Adrenal gland (tissue), 12 donors: ENCODE results near the gene GPS2. TPM values are rescaled to one million over a fixed set of nuclear protein-coding genes. Genes with fewer than 3 reads are reported as not detected.
A peak's percentile ranks its signal among the peaks of the same experiment; 100 is the strongest.

Experiments used
- DNase-seq, 7 donors: peaks; one replicate each; pipeline ENCODE4 v3.0.0-alpha.2; 2019 to 2020
- H3K27ac ChIP-seq, 5 donors: fragments of 200-600 bp; sonication (generic) in 4 of 5; 1 replicate in 3 of 5; 2 replicates in 2 of 5; pipeline versions ENCODE4 v1.5.1 to v1.8.0; 2016 to 2020; ENCODE audit warnings: mild to moderate bottlenecking in 1 of 5
- H3K27me3 ChIP-seq: fragments of 200-600 bp; 2 replicates; pipeline ENCODE4 v1.8.0; 2021
- H3K36me3 ChIP-seq, 2 donors: fragments of 200-600 bp; replicated peaks in 1 of 2; 1 replicate in 1 of 2; 2 replicates in 1 of 2; pipeline versions ENCODE4 v1.5.1 to v1.8.0; 2018 to 2022
- H3K4me1 ChIP-seq, 2 donors: fragments of 200-600 bp; replicated peaks in 1 of 2; 1 replicate in 1 of 2; 2 replicates in 1 of 2; pipeline versions ENCODE4 v1.5.1 to v1.8.0; 2018 to 2021
- H3K4me3 ChIP-seq, 4 donors: fragments of 200-600 bp; sonication (generic) in 3 of 4; one replicate each; pipeline ENCODE4 v1.5.1; 2016 to 2018
- H3K9me3 ChIP-seq, 3 donors: fragments of 200-600 bp; sonication (generic) in 1 of 3; replicated peaks in 1 of 3; 1 replicate in 2 of 3; 2 replicates in 1 of 3; pipeline versions ENCODE4 v1.5.1 to v1.8.0; 2016 to 2021
- CTCF ChIP-seq, 6 experiments: fragments of 450-650 bp in 4 of 6; fragments of 200-600 bp in 2 of 6; sonication (generic) in 1 of 6; IDR thresholded peaks; 1 replicate in 5 of 6; 2 replicates in 1 of 6; pipeline versions ENCODE4 v1.5.1 to v1.8.0; 2016 to 2021; ENCODE audit warnings: antibody characterized with exemption in 6 of 6, mild to moderate bottlenecking in 2 of 6, moderate library complexity in 1 of 6
- POLR2A ChIP-seq, 2 donors: fragments of 450-650 bp; IDR thresholded peaks; one replicate each; pipeline ENCODE4 v1.6.1; 2017; ENCODE audit warnings: antibody characterized with exemption in 2 of 2, mild to moderate bottlenecking in 2 of 2, moderate library complexity in 1 of 2
- WGBS, 4 donors: extraction: QIAGEN DNeasy Blood & Tissue Kit in 2 of 4; methylation state at CpG; one replicate each; pipeline versions ENCODE4 v1.1.5 to v1.1.7; 2013 to 2017; 5-methylcytosine and 5-hydroxymethylcytosine counted together
- intact Hi-C, 2 donors: fragments of 100-400 bp; cut with DNase I; formaldehyde crosslinking; loops; one replicate each; pipeline versions ENCODE4 v1.14.1 to v1.15.0; 2022 to 2023
- polyA plus RNA-seq, 3 donors: library from polyadenylated mRNA; stranded (reverse); fragments of 200-250 nt in 2 of 3; fragments of 350-450 nt in 1 of 3; fragmentation: Illumina TruSeq in 1 of 3; extraction: RNeasy Lipid Tissue Mini Kit (QIAGEN cat#74804) in 1 of 3; gene quantifications; one replicate each; pipeline ENCODE4 v1.2.3, GENCODE V29; 2013 to 2014
- small RNA-seq, 2 donors: library from RNA; depleted of rRNA; stranded (forward); fragments of <200 nt; gene quantifications; one replicate each; pipeline ENCODE3, GENCODE V24; 2016
- total RNA-seq, 9 donors: library from RNA; depleted of rRNA in 4 of 9; stranded (reverse); fragments of >200 nt in 4 of 9; fragments of 120-200 nt in 1 of 9; fragmentation: NEBNext Ultra II Directional in 1 of 9; extraction: Animal tissue kit (Norgen Biotek cat#: 25700) in 1 of 9; gene quantifications; one replicate each; pipeline versions ENCODE4 v1.1.0 to v1.2.4, GENCODE V29; 2013 to 2023
- donor health status: healthy with polysubstance abuse.
- donor health status: Bipolar disorder and iron deficiency.
- donor health status: DM: yes; HTN: yes; CAD: no.
- donor health status: DM: no; HTN: no; CAD: no.
- donor health status: DM: no; HTN: no; CAD: no.
- donor health status: DM: yes; HTN: yes; CAD: no.

Gene GPS2
- total and polyA plus RNA-seq, 12 donors, result 69.1 to 196 (median 114) TPM

GRCh38 chr17:7263801-7264078 lies 51.4 kb downstream of the GPS2 start:
- TF ChIP-seq POLR2A (IDR thresholded peaks at IDR 0.05), result no peak
- TF ChIP-seq CTCF (IDR thresholded peaks at IDR 0.05), result no peak
- intact Hi-C loops, result loop anchor here in 1 of 2 donors (5.0 kb wide), 1 partner anchor 39 kb away; no protein-coding TSS in a partner anchor
- Histone ChIP-seq H3K4me1 (peaks cover 12 to 21% of the 10 kb centered on the region in 2 donors), H3K27ac (no peak overlapping the region), H3K27me3 (no peaks in the 10 kb centered on the region), H3K36me3 (peaks cover 0 to 3% of the 10 kb centered on the region in 2 donors), H3K9me3 (no peaks in the 10 kb centered on the region), H3K4me3 (peak overlapping the region in 1 of 4 donors; percentile 23)
- DNase-seq, result no peak
- WGBS, 4 donors, result 62 to 75% (median 65%) methylated on average over 4 of the region's 4 CpGs

- Histone ChIP-seq H3K27me3 (no peaks in the 10 kb centered on the region), H3K4me3 (peak overlapping the region in 1 of 4 donors; percentile 23), H3K36me3 (peaks cover 0 to 8% of the 10 kb centered on the region in 2 donors), H3K27ac (no peak overlapping the region), H3K9me3 (no peaks in the 10 kb centered on the region), H3K4me1 (peaks cover 12 to 21% of the 10 kb centered on the region in 2 donors)
- 28 to 39% (median 34%) methylated on average over 26 of the region's 26 CpGs for WGBS, 4 donors
- intact Hi-C loops, result loop anchor here in 1 of 2 donors (5.0 kb wide), 1 partner anchor 39 kb away; no protein-coding TSS in a partner anchor
- TF ChIP-seq CTCF (IDR thresholded peaks at IDR 0.05), result no peak
- no peak for TF ChIP-seq POLR2A (IDR thresholded peaks at IDR 0.05)
- DNase-seq, result peak in 1 of 7 donors; percentile 48
These were observed 52.0 kb downstream of the GPS2 start for GRCh38 chr17:7262935-7263800.

Small RNA genes lying within 50 kb of the gene (small RNA-seq; reads per million reads assigned to genes)
- gene AC026954.2 (0 reads per million in 2 donors), gene RF00019 (0 reads per million in 2 donors)

Other genes with a start within 250 kb of the GPS2 start
Only the 30 nearest of the 34 such genes appear.
- 1 to 10 TPM in 1 of 9 donors, under 1 TPM in 4, not detected in 4; 0.14 to 1.1 (median 0.61) TPM for gene ASGR2, start 200.5 kb downstream of the GPS2 start, total RNA-seq
- 1 to 10 TPM in 2 of 3 donors, under 1 TPM in 1; 0.35 to 1.4 (median 1.2) TPM for gene ASGR2, start 200.5 kb downstream of the GPS2 start, polyA plus RNA-seq
- gene ASGR1, start 136.0 kb downstream of the GPS2 start, total RNA-seq, result 1 to 10 TPM in 6 of 9 donors, under 1 TPM in 1, not detected in 2; 0.63 to 2.7 (median 1.7) TPM
- gene ASGR1, start 136.0 kb downstream of the GPS2 start, polyA plus RNA-seq, result 1 to 10 TPM in 2 of 3 donors, under 1 TPM in 1; 0.29 to 6.9 (median 5.0) TPM
- gene DLG4, start 95.5 kb downstream of the GPS2 start, total RNA-seq, result 10 to 100 TPM; 14.1 to 70.2 (median 31.4) TPM
- gene DLG4, start 95.5 kb downstream of the GPS2 start, polyA plus RNA-seq, result 100 to 1,000 TPM in 1 of 3 donors, 10 to 100 TPM in 2; 19.1 to 172 (median 29.6) TPM
- 1,000 to 10,000 TPM in 8 of 9 donors, 100 to 1,000 TPM in 1; 961 to 2,378 (median 1,747) TPM for gene ACADVL, start 95.4 kb downstream of the GPS2 start, total RNA-seq
- 1,000 to 10,000 TPM in 2 of 3 donors, 100 to 1,000 TPM in 1; 972 to 6,098 (median 5,777) TPM for gene ACADVL, start 95.4 kb downstream of the GPS2 start, polyA plus RNA-seq
- gene DVL2, start 80.8 kb downstream of the GPS2 start, total RNA-seq, result 10 to 100 TPM; 25.2 to 87.2 (median 44.8) TPM
- 10 to 100 TPM; 11.8 to 80.9 (median 19.2) TPM for gene DVL2, start 80.8 kb downstream of the GPS2 start, polyA plus RNA-seq
- gene PHF23, start 75.9 kb downstream of the GPS2 start, total RNA-seq, result 100 to 1,000 TPM in 1 of 9 donors, 10 to 100 TPM in 8; 33.5 to 141 (median 66.8) TPM
- gene PHF23, start 75.9 kb downstream of the GPS2 start, polyA plus RNA-seq, result 10 to 100 TPM; 28.0 to 80.3 (median 49.6) TPM
- gene GABARAP, start 72.9 kb downstream of the GPS2 start, total RNA-seq, result 1,000 to 10,000 TPM in 1 of 9 donors, 100 to 1,000 TPM in 8; 195 to 1,049 (median 833) TPM
- 1,000 to 10,000 TPM in 2 of 3 donors, 100 to 1,000 TPM in 1; 694 to 1,285 (median 1,047) TPM for gene GABARAP, start 72.9 kb downstream of the GPS2 start, polyA plus RNA-seq
- 100 to 1,000 TPM in 5 of 9 donors, 10 to 100 TPM in 4; 30.3 to 144 (median 125) TPM for gene CTDNEP1, start 63.6 kb downstream of the GPS2 start, total RNA-seq
- 100 to 1,000 TPM in 1 of 3 donors, 10 to 100 TPM in 2; 67.9 to 177 (median 84.4) TPM for gene CTDNEP1, start 63.6 kb downstream of the GPS2 start, polyA plus RNA-seq
- gene ELP5, start 63.1 kb downstream of the GPS2 start, total RNA-seq, result 10 to 100 TPM; 28.0 to 82.7 (median 58.8) TPM
- gene ELP5, start 63.1 kb downstream of the GPS2 start, polyA plus RNA-seq, result 10 to 100 TPM; 39.0 to 96.5 (median 77.4) TPM
- gene CLDN7, start 52.9 kb downstream of the GPS2 start, total RNA-seq, result 10 to 100 TPM in 4 of 9 donors, 1 to 10 TPM in 5; 2.0 to 35.6 (median 7.0) TPM
- gene CLDN7, start 52.9 kb downstream of the GPS2 start, polyA plus RNA-seq, result 1 to 10 TPM; 1.6 to 9.7 (median 5.3) TPM
- 10 to 100 TPM in 4 of 9 donors, 1 to 10 TPM in 5; 1.8 to 30.0 (median 7.8) TPM for gene SLC2A4, start 33.6 kb downstream of the GPS2 start, total RNA-seq
- gene SLC2A4, start 33.6 kb downstream of the GPS2 start, polyA plus RNA-seq, result 10 to 100 TPM in 1 of 3 donors, 1 to 10 TPM in 1, under 1 TPM in 1; 0.75 to 12.7 (median 5.6) TPM
- gene YBX2, start 20.7 kb downstream of the GPS2 start, total RNA-seq, result under 1 TPM in 4 of 9 donors, not detected in 5; 0.06 to 0.28 (median 0.09) TPM
- gene YBX2, start 20.7 kb downstream of the GPS2 start, polyA plus RNA-seq, result 1 to 10 TPM in 1 of 3 donors, under 1 TPM in 1, not detected in 1; 0.88 to 1.4 TPM
- gene EIF5A, start 7.7 kb downstream of the GPS2 start, total RNA-seq, result 100 to 1,000 TPM; 110 to 666 (median 262) TPM
- 100 to 1,000 TPM; 469 to 594 (median 589) TPM for gene EIF5A, start 7.7 kb downstream of the GPS2 start, polyA plus RNA-seq
- gene NEURL4, start 14.0 kb upstream of the GPS2 start, total RNA-seq, result 10 to 100 TPM; 10.4 to 46.9 (median 25.0) TPM
- gene NEURL4, start 14.0 kb upstream of the GPS2 start, polyA plus RNA-seq, result 100 to 1,000 TPM in 1 of 3 donors, 10 to 100 TPM in 1, 1 to 10 TPM in 1; 8.7 to 111 (median 45.5) TPM
- gene ACAP1, start 21.2 kb upstream of the GPS2 start, total RNA-seq, result 10 to 100 TPM in 4 of 9 donors, 1 to 10 TPM in 5; 2.9 to 54.7 (median 9.7) TPM
- gene ACAP1, start 21.2 kb upstream of the GPS2 start, polyA plus RNA-seq, result 10 to 100 TPM in 2 of 3 donors, 1 to 10 TPM in 1; 2.1 to 54.1 (median 21.9) TPM
- gene KCTD11, start 36.8 kb upstream of the GPS2 start, total RNA-seq, result 10 to 100 TPM in 6 of 9 donors, 1 to 10 TPM in 3; 6.8 to 13.8 (median 11.5) TPM
- gene KCTD11, start 36.8 kb upstream of the GPS2 start, polyA plus RNA-seq, result 1 to 10 TPM; 5.2 to 10.0 (median 7.1) TPM
- gene TMEM95, start 39.8 kb upstream of the GPS2 start, total RNA-seq, result not detected
- not detected for gene TMEM95, start 39.8 kb upstream of the GPS2 start, polyA plus RNA-seq
- 1 to 10 TPM in 7 of 9 donors, under 1 TPM in 2; 0.06 to 8.7 (median 2.1) TPM for gene TNK1, start 65.7 kb upstream of the GPS2 start, total RNA-seq
- 1 to 10 TPM in 2 of 3 donors, under 1 TPM in 1; 0.13 to 3.9 (median 1.6) TPM for gene TNK1, start 65.7 kb upstream of the GPS2 start, polyA plus RNA-seq
- 10 to 100 TPM in 8 of 9 donors, 1 to 10 TPM in 1; 7.7 to 34.5 (median 27.0) TPM for gene PLSCR3, start 79.2 kb upstream of the GPS2 start, total RNA-seq
- 10 to 100 TPM; 13.2 to 42.5 (median 32.9) TPM for gene PLSCR3, start 79.2 kb upstream of the GPS2 start, polyA plus RNA-seq
- 100 to 1,000 TPM in 3 of 9 donors, 10 to 100 TPM in 6; 52.9 to 205 (median 92.4) TPM for gene TMEM256, start 88.7 kb upstream of the GPS2 start, total RNA-seq
- 100 to 1,000 TPM in 2 of 3 donors, 10 to 100 TPM in 1; 48.5 to 334 (median 254) TPM for gene TMEM256, start 88.7 kb upstream of the GPS2 start, polyA plus RNA-seq
- 10 to 100 TPM in 6 of 9 donors, 1 to 10 TPM in 3; 2.8 to 34.8 (median 14.4) TPM for gene NLGN2, start 92.5 kb upstream of the GPS2 start, total RNA-seq
- gene NLGN2, start 92.5 kb upstream of the GPS2 start, polyA plus RNA-seq, result 10 to 100 TPM in 2 of 3 donors, 1 to 10 TPM in 1; 7.7 to 44.6 (median 28.1) TPM
- gene SPEM1, start 105.0 kb upstream of the GPS2 start, total RNA-seq, result not detected
- gene SPEM1, start 105.0 kb upstream of the GPS2 start, polyA plus RNA-seq, result not detected
- not detected for gene SPEM2, start 110.3 kb upstream of the GPS2 start, total RNA-seq
- not detected for gene SPEM2, start 110.3 kb upstream of the GPS2 start, polyA plus RNA-seq
- not detected for gene SPEM3, start 113.5 kb upstream of the GPS2 start, total RNA-seq
- gene SPEM3, start 113.5 kb upstream of the GPS2 start, polyA plus RNA-seq, result not detected
- 10 to 100 TPM in 4 of 9 donors, 1 to 10 TPM in 5; 5.7 to 26.6 (median 8.8) TPM for gene TMEM102, start 120.1 kb upstream of the GPS2 start, total RNA-seq
- 1 to 10 TPM; 2.1 to 8.7 (median 6.6) TPM for gene TMEM102, start 120.1 kb upstream of the GPS2 start, polyA plus RNA-seq
- 10 to 100 TPM; 12.1 to 76.7 (median 23.4) TPM for gene FGF11, start 124.2 kb upstream of the GPS2 start, total RNA-seq
- 10 to 100 TPM; 10.2 to 33.2 (median 19.2) TPM for gene FGF11, start 124.2 kb upstream of the GPS2 start, polyA plus RNA-seq
- 10 to 100 TPM; 18.7 to 56.3 (median 37.9) TPM for gene CHRNB1, start 129.7 kb upstream of the GPS2 start, total RNA-seq
- gene CHRNB1, start 129.7 kb upstream of the GPS2 start, polyA plus RNA-seq, result 10 to 100 TPM; 32.2 to 40.8 (median 32.9) TPM
- 100 to 1,000 TPM in 1 of 9 donors, 10 to 100 TPM in 8; 16.6 to 111 (median 75.3) TPM for gene ZBTB4, start 164.3 kb upstream of the GPS2 start, total RNA-seq
- gene ZBTB4, start 164.3 kb upstream of the GPS2 start, polyA plus RNA-seq, result 10 to 100 TPM; 30.0 to 59.6 (median 54.6) TPM
- not detected for gene SLC35G6, start 166.1 kb upstream of the GPS2 start, total RNA-seq
- under 1 TPM in 1 of 3 donors, not detected in 2; 0.24 TPM for gene SLC35G6, start 166.1 kb upstream of the GPS2 start, polyA plus RNA-seq
- 100 to 1,000 TPM in 5 of 9 donors, 10 to 100 TPM in 4; 34.9 to 172 (median 117) TPM for gene POLR2A, start 169.0 kb upstream of the GPS2 start, total RNA-seq
- 10 to 100 TPM; 19.3 to 80.4 (median 58.7) TPM for gene POLR2A, start 169.0 kb upstream of the GPS2 start, polyA plus RNA-seq